Measurements from ENCODE around the gene SLIT3. TPM values are rescaled to one million over a fixed set of nuclear protein-coding genes. Genes with fewer than 3 reads are reported as not detected.

SLIT3 gene
- total and polyA plus RNA-seq, 8 donors: 1.2 to 24.5 (median 8.6) TPM

GRCh38 chr5:169195601-169196000 lies 105.3 kb downstream of the SLIT3 start:
- H3K36me3 ChIP-seq: no peaks in the 10 kb centered on the region
- 87 to 90% (median 88%) methylated on average over 8 of the region's 8 CpGs for WGBS, 5 donors
- TF ChIP-seq POLR2AphosphoS5 (IDR thresholded peaks at IDR 0.05): no peak
- TF ChIP-seq CTCF (IDR thresholded peaks at IDR 0.05): no peak
- TF ChIP-seq POLR2A (IDR thresholded peaks at IDR 0.05): no peak
- no peak for TF ChIP-seq EP300 (IDR thresholded peaks at IDR 0.05)
- no peak overlapping the region for H3K4me3 ChIP-seq
- no peak for DNase-seq
- no peaks in the 10 kb centered on the region for H3K9me3 ChIP-seq
- H3K27me3 ChIP-seq: no peaks in the 10 kb centered on the region
- H3K27ac ChIP-seq: no peak overlapping the region
- H3K4me1 ChIP-seq: peaks cover 0 to 11% (median 7%) of the 10 kb centered on the region in 4 donors
- intact Hi-C loops (cut with DNase I; ENCODE audit: low total_unique reads): loop anchor here (10.0 kb wide), 1 partner anchor 211 kb away; no protein-coding TSS in a partner anchor

DNA sequence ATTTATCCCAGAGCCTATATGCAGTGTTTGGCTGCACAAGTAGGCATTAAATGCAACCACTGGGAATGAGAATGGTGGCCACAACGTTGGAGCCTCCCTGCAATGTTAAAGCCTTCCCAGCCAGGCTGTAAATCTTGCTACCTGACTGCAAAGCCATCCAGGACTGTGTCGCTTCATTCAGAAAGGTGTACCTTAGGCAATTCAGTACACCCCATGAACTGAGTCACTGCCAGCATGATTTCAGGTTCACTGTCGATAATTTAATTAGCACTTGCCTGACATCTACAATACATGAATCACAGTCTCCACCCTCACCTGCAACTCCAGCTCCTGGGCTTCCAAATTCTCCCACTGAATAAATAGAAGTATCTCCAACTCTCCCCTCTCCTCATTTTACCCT lies 108.4 kb downstream of the SLIT3 start:
- 65 to 75% (median 65%) methylated on average over 3 of the region's 3 CpGs for WGBS, 5 donors
- intact Hi-C loops (cut with DNase I; ENCODE audit: low total_unique reads): loop anchor here (10.0 kb wide), 1 partner anchor 208 kb away; no protein-coding TSS in a partner anchor
- peaks cover 0 to 9% (median 6%) of the 10 kb centered on the region in 4 donors for H3K4me1 ChIP-seq
- no peak overlapping the region for H3K27ac ChIP-seq
- no peak for DNase-seq
- no peak overlapping the region for H3K4me3 ChIP-seq
- H3K27me3 ChIP-seq: no peaks in the 10 kb centered on the region
- TF ChIP-seq POLR2AphosphoS5 (IDR thresholded peaks at IDR 0.05) (no peak), EP300 (IDR thresholded peaks at IDR 0.05) (no peak), CTCF (IDR thresholded peaks at IDR 0.05) (no peak), POLR2A (IDR thresholded peaks at IDR 0.05) (no peak)
- no peaks in the 10 kb centered on the region for H3K36me3 ChIP-seq
- H3K9me3 ChIP-seq: no peaks in the 10 kb centered on the region

- Histone ChIP-seq H3K9me3 (no peaks in the 10 kb centered on the region), H3K4me1 (no peaks in the 10 kb centered on the region), H3K4me3 (no peak overlapping the region), H3K36me3 (no peaks in the 10 kb centered on the region), H3K27me3 (no peaks in the 10 kb centered on the region), H3K27ac (no peak overlapping the region)
- TF ChIP-seq EP300 (IDR thresholded peaks at IDR 0.05) (no peak), CTCF (IDR thresholded peaks at IDR 0.05) (no peak), POLR2AphosphoS5 (IDR thresholded peaks at IDR 0.05) (no peak), POLR2A (IDR thresholded peaks at IDR 0.05) (no peak)
- intact Hi-C loops (cut with DNase I; ENCODE audit: low total_unique reads): loop anchor here (10.0 kb wide), 1 partner anchor 206 kb away; no protein-coding TSS in a partner anchor
- peak in 1 of 2 donors; percentile 35 for DNase-seq
- 61 to 94% (median 90%) methylated on average over 1 of the region's 1 CpG for WGBS, 5 donors
Observed at GRCh38 chr5:169190849-169191248, 110.1 kb downstream of the SLIT3 start.

DNA sequence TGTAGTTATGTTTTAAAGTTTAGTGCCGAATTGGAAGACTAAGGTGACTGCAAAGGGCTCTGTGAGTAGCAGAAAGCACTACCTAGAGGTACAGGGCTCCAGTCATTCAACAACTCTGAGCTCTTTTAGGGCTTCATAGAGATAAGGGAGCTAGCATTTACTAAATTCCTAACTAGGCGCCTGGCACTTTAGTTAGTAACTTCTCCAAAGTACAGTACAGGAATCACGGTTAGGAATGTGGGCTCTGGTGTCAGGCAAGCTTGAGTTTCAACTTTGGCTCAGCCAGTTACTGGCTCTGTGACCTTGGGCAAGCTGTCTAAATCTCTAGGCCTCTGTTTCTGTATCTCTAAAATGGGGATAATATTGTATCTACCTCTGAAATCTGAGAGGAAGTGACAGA lies 115.3 kb downstream of the SLIT3 start:
- Histone ChIP-seq H3K4me1 (no peaks in the 10 kb centered on the region), H3K36me3 (no peaks in the 10 kb centered on the region), H3K27ac (no peak overlapping the region), H3K4me3 (no peak overlapping the region), H3K27me3 (no peaks in the 10 kb centered on the region), H3K9me3 (no peaks in the 10 kb centered on the region)
- WGBS, 5 donors: 63 to 81% (median 67%) methylated on average over 2 to 3 of the region's 3 CpGs
- no peak for TF ChIP-seq EP300 (IDR thresholded peaks at IDR 0.05)
- TF ChIP-seq CTCF (IDR thresholded peaks at IDR 0.05): no peak
- TF ChIP-seq POLR2A (IDR thresholded peaks at IDR 0.05): no peak
- TF ChIP-seq POLR2AphosphoS5 (IDR thresholded peaks at IDR 0.05): no peak
- intact Hi-C loops (cut with DNase I; ENCODE audit: low total_unique reads): no loop called here
- DNase-seq: no peak

All from stomach (tissue), 9 donors.